K562 (cell line): Measurements from ENCODE around the gene TAF11. TPM values are rescaled to one million over a fixed set of nuclear protein-coding genes. Genes with fewer than 3 reads are reported as not detected.

Experiments used
- ATAC-seq: fragments of 200-7000 bp; cut with Tn5 transposase; 3 replicates; pipeline ENCODE4 v1.9.1; 2020; ENCODE audit warnings: moderate library complexity
- BruUV-seq: library from RNA; stranded (reverse); fragments of 400-500 nt; replicated peaks from 2 replicates; lab custom pipeline; 2021; lab: Mats Ljungman, UMichigan
- CTCF ChIA-PET: fragments of 300-600 bp; formaldehyde crosslinking; extraction: SDS; loops from one replicate; lab custom pipeline; 2021; ENCODE audit warnings: low intra/inter-chr PET ratio; lab: Yijun Ruan, JAX
- POLR2A ChIA-PET: fragments of 300-600, 350-650 bp; sonication (Branson Sonifier 250); formaldehyde crosslinking; extraction: SDS; loops from one replicate; lab custom pipeline; 2021; ENCODE audit warnings: antibody characterized with exemption, inconsistent platforms; lab: Yijun Ruan, JAX
- DNase-seq, 4 experiments: peaks; one replicate each; pipeline versions ENCODE4 v3.0.0 to v3.0.0-alpha.2; 2011 to 2018; ENCODE audit warnings: low spot score in 3 of 4, mixed read lengths in 3 of 4; ENCODE audit errors: extremely low read depth in 1 of 4
- FAIRE-seq: peaks from 2 replicates; lab custom pipeline; 2011; peaks lifted over from hg19 to GRCh38; lab: Jason Lieb, UNC
- H2AFZ ChIP-seq: 2 replicates; pipeline ENCODE4 v1.6.0; 2011; ENCODE audit warnings: low read depth, low read length, control low read depth, inconsistent platforms
- H3K27ac ChIP-seq: fragments of 200-600 bp; 3 replicates; pipeline ENCODE4 v1.8.0; 2011; ENCODE audit warnings: low read depth, mild to moderate bottlenecking, control low read depth, inconsistent platforms, low read length, moderate library complexity, mixed read lengths; ENCODE audit errors: extremely low read depth
- H3K27me3 ChIP-seq, 2 experiments: fragments of 300-600 bp in 1 of 2; 2 replicates in 1 of 2; 3 replicates in 1 of 2; pipeline versions ENCODE4 v1.6.0 to v1.8.0; 2011; ENCODE audit warnings: inconsistent platforms in 2 of 2, low read length in 2 of 2, mild to moderate bottlenecking in 1 of 2, mixed read lengths in 1 of 2, moderate library complexity in 1 of 2; ENCODE audit not compliant: control insufficient read depth in 2 of 2, insufficient read depth in 2 of 2
- H3K36me3 ChIP-seq: fragments of 300-600 bp; 3 replicates; pipeline ENCODE4 v1.8.0; 2011; ENCODE audit warnings: mild to moderate bottlenecking, low read length, inconsistent platforms; ENCODE audit not compliant: control insufficient read depth, insufficient read depth
- H3K4me1 ChIP-seq, 2 experiments: fragments of 200-600 bp in 1 of 2; replicated peaks in 1 of 2; 2 replicates in 1 of 2; 3 replicates in 1 of 2; pipeline versions ENCODE4 v1.5.1 to v1.8.0; 2011; ENCODE audit warnings: inconsistent platforms in 2 of 2, low read length in 2 of 2, mild to moderate bottlenecking in 1 of 2, mixed read lengths in 1 of 2, moderate library complexity in 1 of 2; ENCODE audit not compliant: control insufficient read depth in 2 of 2, insufficient read depth in 2 of 2
- H3K4me2 ChIP-seq: 2 replicates; pipeline ENCODE4 v1.6.1; 2011; ENCODE audit warnings: low read length, control low read depth, inconsistent platforms, mixed read lengths; ENCODE audit not compliant: insufficient read depth
- H3K4me3 ChIP-seq: fragments of 200-600 bp; sonication (generic), shearing (Covaris generic); 2 replicates; pipeline ENCODE4 v1.5.1; 2016; ENCODE audit warnings: control low read depth, inconsistent platforms
- H3K79me2 ChIP-seq: fragments of 200-600 bp; 3 replicates; pipeline ENCODE4 v1.8.0; 2011; ENCODE audit warnings: low read length, inconsistent platforms; ENCODE audit not compliant: control insufficient read depth, insufficient read depth
- H3K9ac ChIP-seq, 2 experiments: 2 replicates each; pipeline versions ENCODE4 v1.6.0 to v1.6.1; 2011; ENCODE audit warnings: low read depth in 2 of 2, low read length in 2 of 2, control low read depth in 1 of 2, inconsistent platforms in 1 of 2, mild to moderate bottlenecking in 1 of 2, mixed read lengths in 1 of 2; ENCODE audit not compliant: insufficient read depth in 1 of 2
- H3K9me1 ChIP-seq: one replicate; pipeline ENCODE4 v1.6.0; 2011; ENCODE audit warnings: inconsistent platforms, mild to moderate bottlenecking, low read length, moderate library complexity; ENCODE audit not compliant: control insufficient read depth, insufficient read depth
- H3K9me3 ChIP-seq: replicated peaks from 2 replicates; pipeline ENCODE4 v1.5.1; 2011; ENCODE audit warnings: low read depth, low read length, inconsistent platforms; ENCODE audit not compliant: control insufficient read depth, insufficient read depth
- H4K20me1 ChIP-seq: replicated peaks from 2 replicates; pipeline ENCODE4 v1.6.1; 2011; ENCODE audit warnings: low read length, inconsistent platforms, mixed read lengths; ENCODE audit not compliant: control insufficient read depth, insufficient read depth
- EHMT2 ChIP-seq: fragments of 450-650 bp; IDR thresholded peaks from 2 replicates; pipeline ENCODE4 v1.6.1; 2018; ENCODE audit warnings: antibody characterized with exemption
- GABPB1 ChIP-seq: sonication (generic); formaldehyde crosslinking; IDR thresholded peaks from 2 replicates; pipeline ENCODE4 v1.8.0; 2022; ENCODE audit warnings: mild to moderate bottlenecking, missing genetic modification reagents
- HOXB6 ChIP-seq: fragments of 250-450 bp; sonication (Bioruptor Pico); IDR thresholded peaks from 2 replicates; pipeline ENCODE4 v1.5.1; 2022; ENCODE audit warnings: mild to moderate bottlenecking, borderline replicate concordance
- MIER1 ChIP-seq: fragments of 450-650 bp; IDR thresholded peaks from 2 replicates; pipeline ENCODE4 v1.6.1; 2016; ENCODE audit warnings: antibody characterized with exemption, mild to moderate bottlenecking, low read depth
- REST ChIP-seq, 2 experiments: fragments of 450-650 bp; formaldehyde crosslinking in 1 of 2; IDR thresholded peaks; 2 replicates each; pipeline versions ENCODE4 v1.4.0 to v1.6.1; 2014 to 2020; ENCODE audit warnings: mild to moderate bottlenecking in 2 of 2, borderline replicate concordance in 1 of 2, low read depth in 1 of 2
- TCF7 ChIP-seq: sonication (generic); IDR thresholded peaks from 2 replicates; pipeline ENCODE4 v1.6.1; 2016; ENCODE audit warnings: antibody characterized with exemption, borderline replicate concordance
- ZNF263 ChIP-seq: sonication (generic); formaldehyde crosslinking; IDR thresholded peaks from 2 replicates; pipeline ENCODE4 v1.8.0; 2022; ENCODE audit warnings: mild to moderate bottlenecking, missing genetic modification reagents, borderline replicate concordance
- WGBS: fragments of 100-300 bp; shearing (Covaris generic); methylation state at CpG from one replicate; pipeline ENCODE4 v1.1.6; 2016; ENCODE audit warnings: low coverage, mixed read lengths; ENCODE audit not compliant: insufficient coverage; ENCODE audit errors: missing lambda C conversion rate; 5-methylcytosine and 5-hydroxymethylcytosine counted together
- in situ Hi-C: fragments of 300-500 bp; cut with MboI; formaldehyde crosslinking; loops from 4 replicates; pipeline ENCODE4 v1.15.0; 2018; ENCODE audit warnings: inconsistent platforms, mixed read lengths
- intact Hi-C: fragments of 100-400 bp; cut with micrococcal nuclease; formaldehyde crosslinking; loops from 2 replicates; pipeline ENCODE4 v1.14.2; 2022
- polyA plus RNA-seq, 8 experiments: library from polyadenylated mRNA; depleted of rRNA in 4 of 8; stranded (reverse) in 5 of 8; unstranded in 3 of 8; fragments of >200 nt; fragmentation: Nextera tagmentation in 2 of 8; fragmentation: Illumina TruSeq in 1 of 8; extraction: Ambion mirVana in 2 of 8; extraction: Trizol in 1 of 8; gene quantifications; 2 replicates each; pipeline versions ENCODE4 v1.2.1 to v1.2.3, GENCODE V29; 2011 to 2014; ENCODE audit warnings: inconsistent platforms in 1 of 8, missing spikeins in 1 of 8
- total RNA-seq, 7 experiments: library from RNA; depleted of rRNA in 6 of 7; stranded (reverse); fragments of >200 nt in 6 of 7; fragmentation: Illumina TruSeq in 2 of 7; extraction: Trizol in 2 of 7; gene quantifications; 2 replicates each; pipeline versions ENCODE4 v1.2.1 to v1.2.3, GENCODE V29; 2011 to 2021; ENCODE audit warnings: low replicate concordance in 1 of 7
- TF ChIP-seq, protein P1 (sequence below), 3 experiments: fragments of 200-800 bp in 1 of 3; sonication (Bioruptor generic) in 1 of 3; sonication (generic) in 1 of 3; formaldehyde crosslinking in 1 of 3; IDR thresholded peaks; 2 replicates each; pipeline versions ENCODE4 v1.6.1 to v1.8.0; 2016 to 2022; ENCODE audit warnings: mild to moderate bottlenecking in 2 of 3, missing compliant biosample characterization in 2 of 3, missing genetic modification characterization in 2 of 3, missing genetic modification reagents in 1 of 3

Gene TAF11
- total and polyA plus RNA-seq, 9 of the 15 experiments (the other 6 are each of a cell fraction or from before 2014, with no cell fraction given): 40.9 to 91.9 (median 71.9) TPM

GRCh38 chr6:34872332-34872731 is 15.5 kb downstream of the TAF11 start:
- WGBS: 54% methylated on average over 1 of the region's 1 CpG
- H4K20me1 ChIP-seq: 0 out of 2 replicates have a peak, but pooled peaks cover 3% of the 10 kb centered on the region
- no peaks in the 10 kb centered on the region for H3K9me1 ChIP-seq
- FAIRE-seq: no peak
- TF ChIP-seq MIER1 (0 out of 2 replicates have a peak, but pooled peaks have one; percentile 41), GABPB1 (CRISPR knock-in tag) (0 out of 2 replicates have a peak, but pooled peaks have one; percentile 20), HOXB6 (CRISPR knock-in tag) (no peak), REST (IDR thresholded peaks at IDR 0.05; ENCODE audit: borderline replicate concordance) (peak; percentile 79), REST (CRISPR knock-in tag; IDR thresholded peaks at IDR 0.05; ENCODE audit: low read depth) (no peak), ZNF263 (CRISPR knock-in tag) (peak; percentile 41; the same call in 1 of the 2 replicates), EHMT2 (peak; percentile 28; the same call in 1 of the 2 replicates), TCF7 (no peak)
- TF ChIP-seq, protein P1, sequence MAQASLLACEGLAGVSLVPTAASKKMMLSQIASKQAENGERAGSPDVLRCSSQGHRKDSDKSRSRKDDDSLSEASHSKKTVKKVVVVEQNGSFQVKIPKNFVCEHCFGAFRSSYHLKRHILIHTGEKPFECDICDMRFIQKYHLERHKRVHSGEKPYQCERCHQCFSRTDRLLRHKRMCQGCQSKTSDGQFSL (CRISPR knock-in tag; IDR thresholded peaks at IDR 0.05): no peak
- TF ChIP-seq, protein P1 (tag; IDR thresholded peaks at IDR 0.05): no peak
- TF ChIP-seq, all 486 proteins: peak for 5
- H3K4me3 ChIP-seq: no peak overlapping the region
- ATAC-seq: no peak
- H3K79me2 ChIP-seq: no peaks in the 10 kb centered on the region
- in situ Hi-C loops: no loop called here
- H3K36me3 ChIP-seq: peaks cover 87% of the 10 kb centered on the region
- H3K4me1 ChIP-seq: no peaks in the 10 kb centered on the region; a peak in 1 of 5 replicates
- no peaks in the 10 kb centered on the region for H3K9me3 ChIP-seq
- H3K27me3 ChIP-seq: no peaks in the 10 kb centered on the region
- BruUV-seq: no TSS peak
- CTCF ChIA-PET: no interaction called here
- POLR2A ChIA-PET: interaction anchor here (0.7 to 11.7 kb wide), 5 partner anchors 12 to 281 kb away, joined by 3 to 108 read pairs (median 4); partner anchors contain the start of genes ANKS1A and TAF11
- H3K4me2 ChIP-seq: no peak overlapping the region
- H3K9ac ChIP-seq: no peak overlapping the region
- intact Hi-C loops: no loop called here
- no peak overlapping the region for H3K27ac ChIP-seq
- peak in 1 of 4 experiments; percentile 8 for DNase-seq
- no peak overlapping the region for H2AFZ ChIP-seq
